Measurements from ENCODE around the gene SLC43A1. TPM values are rescaled to one million over a fixed set of nuclear protein-coding genes. Genes with fewer than 3 reads are reported as not detected.

Gene SLC43A1
- total RNA-seq, 1 experiment from 2014 or later, result 11.8 TPM

- H3K9me2 ChIP-seq (ENCODE audit: insufficient read depth), result no peaks in the 10 kb centered on the region
- H3K27me3 ChIP-seq (ENCODE audit: insufficient read depth, low read length), result no peaks in the 10 kb centered on the region
- no peak overlapping the region for H3K27ac ChIP-seq (ENCODE audit: low read depth, low read length)
- intact Hi-C loops (cut with micrococcal nuclease), result no loop called here
- H3K4me2 ChIP-seq (ENCODE audit: low read length), result no peak overlapping the region
- DNase-seq (ENCODE audit: low read depth, low spot score) (no peak), ATAC-seq (no peak)
- H3K9me3 ChIP-seq (ENCODE audit: control insufficient read depth in 1 of 2, insufficient read depth in 1 of 2, low read depth in 1 of 2, low read length in 2 of 2), result no peaks in the 10 kb centered on the region
- no peaks in the 10 kb centered on the region for H3K4me1 ChIP-seq (ENCODE audit: control insufficient read depth in 1 of 2, insufficient read depth in 2 of 2, low read length in 2 of 2)
- H3K9ac ChIP-seq (ENCODE audit: low read length), result no peak overlapping the region
- RAD21 ChIA-PET (ENCODE audit: low non-redundant PET in 1 of 2, low total read pairs in 2 of 2, uncharacterized antibody in 2 of 2, unreplicated experiment in 2 of 2), result no interaction called here
- BruUV-seq (replicated peaks), result no TSS peak
- no peaks in the 10 kb centered on the region; a peak in 1 of 4 replicates for H3K36me3 ChIP-seq (ENCODE audit: control insufficient read depth in 1 of 2, insufficient read depth in 2 of 2, low read length in 2 of 2)
- POLR2A ChIA-PET, result no interaction called here
- CTCF ChIA-PET, result no interaction called here
- TF ChIP-seq, protein P1, sequence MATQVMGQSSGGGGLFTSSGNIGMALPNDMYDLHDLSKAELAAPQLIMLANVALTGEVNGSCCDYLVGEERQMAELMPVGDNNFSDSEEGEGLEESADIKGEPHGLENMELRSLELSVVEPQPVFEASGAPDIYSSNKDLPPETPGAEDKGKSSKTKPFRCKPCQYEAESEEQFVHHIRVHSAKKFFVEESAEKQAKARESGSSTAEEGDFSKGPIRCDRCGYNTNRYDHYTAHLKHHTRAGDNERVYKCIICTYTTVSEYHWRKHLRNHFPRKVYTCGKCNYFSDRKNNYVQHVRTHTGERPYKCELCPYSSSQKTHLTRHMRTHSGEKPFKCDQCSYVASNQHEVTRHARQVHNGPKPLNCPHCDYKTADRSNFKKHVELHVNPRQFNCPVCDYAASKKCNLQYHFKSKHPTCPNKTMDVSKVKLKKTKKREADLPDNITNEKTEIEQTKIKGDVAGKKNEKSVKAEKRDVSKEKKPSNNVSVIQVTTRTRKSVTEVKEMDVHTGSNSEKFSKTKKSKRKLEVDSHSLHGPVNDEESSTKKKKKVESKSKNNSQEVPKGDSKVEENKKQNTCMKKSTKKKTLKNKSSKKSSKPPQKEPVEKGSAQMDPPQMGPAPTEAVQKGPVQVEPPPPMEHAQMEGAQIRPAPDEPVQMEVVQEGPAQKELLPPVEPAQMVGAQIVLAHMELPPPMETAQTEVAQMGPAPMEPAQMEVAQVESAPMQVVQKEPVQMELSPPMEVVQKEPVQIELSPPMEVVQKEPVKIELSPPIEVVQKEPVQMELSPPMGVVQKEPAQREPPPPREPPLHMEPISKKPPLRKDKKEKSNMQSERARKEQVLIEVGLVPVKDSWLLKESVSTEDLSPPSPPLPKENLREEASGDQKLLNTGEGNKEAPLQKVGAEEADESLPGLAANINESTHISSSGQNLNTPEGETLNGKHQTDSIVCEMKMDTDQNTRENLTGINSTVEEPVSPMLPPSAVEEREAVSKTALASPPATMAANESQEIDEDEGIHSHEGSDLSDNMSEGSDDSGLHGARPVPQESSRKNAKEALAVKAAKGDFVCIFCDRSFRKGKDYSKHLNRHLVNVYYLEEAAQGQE (IDR thresholded peaks at IDR 0.05; ENCODE audit: low read depth), result no peak
- TF ChIP-seq RAD21 (IDR thresholded peaks at IDR 0.05; ENCODE audit: low read depth), result no peak
- no peak for TF ChIP-seq CEBPB (IDR thresholded peaks at IDR 0.05; ENCODE audit: low read depth)
- no peak for TF ChIP-seq MAX (IDR thresholded peaks at IDR 0.05)
- no peaks in the 10 kb centered on the region for H3K79me2 ChIP-seq (ENCODE audit: insufficient read depth, low read length)
- no peak overlapping the region for H2AFZ ChIP-seq (ENCODE audit: low read depth, low read length, poor library complexity, severe bottlenecking)
- H3K4me3 ChIP-seq (replicated peaks in 1 of 2; ENCODE audit: low read depth in 1 of 2, low read length in 2 of 2), result no peak overlapping the region
- no peaks in the 10 kb centered on the region for H4K20me1 ChIP-seq (ENCODE audit: insufficient read depth)
These were observed 39.8 kb downstream of the SLC43A1 start for GRCh38 chr11:57475671-57476046.

DNA sequence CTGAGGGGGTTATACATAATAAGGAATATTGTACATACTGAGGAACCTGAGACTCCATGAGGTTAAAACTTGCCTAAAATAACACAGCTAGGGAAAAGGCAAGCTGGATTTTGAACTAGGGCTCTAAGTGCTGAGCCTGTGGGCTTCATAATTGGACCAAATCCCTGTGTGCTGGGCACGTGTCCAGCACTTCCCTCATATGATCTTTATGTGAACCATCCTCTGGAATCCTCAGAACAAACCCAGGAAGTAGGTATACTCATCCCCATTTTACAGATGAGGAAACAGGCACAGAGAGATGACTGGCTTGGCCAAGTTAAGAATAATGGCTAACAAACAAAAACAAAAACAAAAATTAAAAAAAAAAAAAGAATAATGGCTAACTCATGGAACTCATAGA lies 40.3 kb downstream of the SLC43A1 start:
- DNase-seq (ENCODE audit: low read depth, low spot score) (no peak), ATAC-seq (no peak)
- H3K27ac ChIP-seq (ENCODE audit: low read depth, low read length), result no peak overlapping the region
- H3K9me2 ChIP-seq (ENCODE audit: insufficient read depth), result no peaks in the 10 kb centered on the region
- no peaks in the 10 kb centered on the region for H3K4me1 ChIP-seq (ENCODE audit: control insufficient read depth in 1 of 2, insufficient read depth in 2 of 2, low read length in 2 of 2)
- no peak overlapping the region for H2AFZ ChIP-seq (ENCODE audit: low read depth, low read length, poor library complexity, severe bottlenecking)
- RAD21 ChIA-PET (ENCODE audit: low non-redundant PET in 1 of 2, low total read pairs in 2 of 2, uncharacterized antibody in 2 of 2, unreplicated experiment in 2 of 2), result no interaction called here
- H3K36me3 ChIP-seq (ENCODE audit: control insufficient read depth in 1 of 2, insufficient read depth in 2 of 2, low read length in 2 of 2), result no peaks in the 10 kb centered on the region; a peak in 1 of 4 replicates
- CTCF ChIA-PET, result interaction anchor here (0.7 to 0.9 kb wide), 2 partner anchors 17 to 18 kb away, joined by 3 to 4 read pairs; no protein-coding TSS in a partner anchor
- H3K79me2 ChIP-seq (ENCODE audit: insufficient read depth, low read length), result no peaks in the 10 kb centered on the region
- POLR2A ChIA-PET, result no interaction called here
- intact Hi-C loops (cut with micrococcal nuclease), result no loop called here
- no TSS peak for BruUV-seq (replicated peaks)
- no peak overlapping the region for H3K9ac ChIP-seq (ENCODE audit: low read length)
- H3K9me3 ChIP-seq (ENCODE audit: control insufficient read depth in 1 of 2, insufficient read depth in 1 of 2, low read depth in 1 of 2, low read length in 2 of 2), result no peaks in the 10 kb centered on the region
- no peak overlapping the region for H3K4me3 ChIP-seq (replicated peaks in 1 of 2; ENCODE audit: low read depth in 1 of 2, low read length in 2 of 2)
- no peaks in the 10 kb centered on the region for H4K20me1 ChIP-seq (ENCODE audit: insufficient read depth)
- H3K4me2 ChIP-seq (ENCODE audit: low read length), result no peak overlapping the region
- no peaks in the 10 kb centered on the region for H3K27me3 ChIP-seq (ENCODE audit: insufficient read depth, low read length)
- TF ChIP-seq POLR2A (IDR thresholded peaks at IDR 0.05; ENCODE audit: borderline replicate concordance, extremely low read depth, insufficient read depth, insufficient read length) (no peak), ZFX (IDR thresholded peaks at IDR 0.05) (no peak), JUND (IDR thresholded peaks at IDR 0.05) (no peak), EZH2phosphoT487 (IDR thresholded peaks at IDR 0.05; ENCODE audit: borderline replicate concordance) (no peak), CEBPB (IDR thresholded peaks at IDR 0.05; ENCODE audit: low read depth) (no peak), EGR1 (IDR thresholded peaks at IDR 0.05; ENCODE audit: low read depth) (no peak), EZH2 (IDR thresholded peaks at IDR 0.05) (no peak)
- TF ChIP-seq, protein P2, sequence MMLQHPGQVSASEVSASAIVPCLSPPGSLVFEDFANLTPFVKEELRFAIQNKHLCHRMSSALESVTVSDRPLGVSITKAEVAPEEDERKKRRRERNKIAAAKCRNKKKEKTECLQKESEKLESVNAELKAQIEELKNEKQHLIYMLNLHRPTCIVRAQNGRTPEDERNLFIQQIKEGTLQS (IDR thresholded peaks at IDR 0.05), result no peak
- TF ChIP-seq, protein P3, sequence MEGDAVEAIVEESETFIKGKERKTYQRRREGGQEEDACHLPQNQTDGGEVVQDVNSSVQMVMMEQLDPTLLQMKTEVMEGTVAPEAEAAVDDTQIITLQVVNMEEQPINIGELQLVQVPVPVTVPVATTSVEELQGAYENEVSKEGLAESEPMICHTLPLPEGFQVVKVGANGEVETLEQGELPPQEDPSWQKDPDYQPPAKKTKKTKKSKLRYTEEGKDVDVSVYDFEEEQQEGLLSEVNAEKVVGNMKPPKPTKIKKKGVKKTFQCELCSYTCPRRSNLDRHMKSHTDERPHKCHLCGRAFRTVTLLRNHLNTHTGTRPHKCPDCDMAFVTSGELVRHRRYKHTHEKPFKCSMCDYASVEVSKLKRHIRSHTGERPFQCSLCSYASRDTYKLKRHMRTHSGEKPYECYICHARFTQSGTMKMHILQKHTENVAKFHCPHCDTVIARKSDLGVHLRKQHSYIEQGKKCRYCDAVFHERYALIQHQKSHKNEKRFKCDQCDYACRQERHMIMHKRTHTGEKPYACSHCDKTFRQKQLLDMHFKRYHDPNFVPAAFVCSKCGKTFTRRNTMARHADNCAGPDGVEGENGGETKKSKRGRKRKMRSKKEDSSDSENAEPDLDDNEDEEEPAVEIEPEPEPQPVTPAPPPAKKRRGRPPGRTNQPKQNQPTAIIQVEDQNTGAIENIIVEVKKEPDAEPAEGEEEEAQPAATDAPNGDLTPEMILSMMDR (IDR thresholded peaks at IDR 0.05 in 2 of 3, conservative IDR thresholded peaks at IDR 0.05 in 1 of 3; ENCODE audit: borderline replicate concordance in 1 of 3, insufficient read depth in 1 of 3, low read depth in 2 of 3, low read length in 2 of 3), result no peak
